Type B pancreatic cell (in vitro differentiated cells): Measurements from ENCODE around the gene GJC1. TPM values are rescaled to one million over a fixed set of nuclear protein-coding genes. Genes with fewer than 3 reads are reported as not detected.

ENCODE experiments used
- DNase-seq: peaks from one replicate; pipeline ENCODE4 v3.0.0; 2021; ENCODE audit warnings: mixed read lengths; ENCODE audit not compliant: unreplicated experiment; ENCODE audit errors: extremely low spot score
- H3K27ac Mint-ChIP-seq: 2 replicates; pipeline ENCODE4 v1.8.0; 2021; ENCODE audit warnings: mild to moderate bottlenecking, mixed read lengths
- H3K27me3 Mint-ChIP-seq: 2 replicates; pipeline ENCODE4 v1.8.0; 2021; ENCODE audit warnings: mixed read lengths
- H3K36me3 Mint-ChIP-seq: 2 replicates; pipeline ENCODE4 v1.8.0; 2021; ENCODE audit warnings: mixed read lengths
- H3K4me1 Mint-ChIP-seq: one replicate; pipeline ENCODE4 v1.8.0; 2021; ENCODE audit warnings: mixed read lengths; ENCODE audit not compliant: unreplicated experiment
- H3K4me3 Mint-ChIP-seq: 2 replicates; pipeline ENCODE4 v1.8.0; 2021; ENCODE audit warnings: mild to moderate bottlenecking, mixed read lengths
- H3K9me3 Mint-ChIP-seq: 2 replicates; pipeline ENCODE4 v1.8.0; 2021; ENCODE audit warnings: mixed read lengths
- CTCF ChIP-seq: fragments of 200-600 bp; sonication (generic); conservative IDR thresholded peaks from 2 replicates; pipeline ENCODE4 v1.5.0; 2021; ENCODE audit warnings: antibody characterized with exemption, mild to moderate bottlenecking
- total RNA-seq: library from RNA; stranded (reverse); gene quantifications from 2 replicates; pipeline ENCODE4 v1.2.1, GENCODE V29; 2021; ENCODE audit warnings: low replicate concordance

GJC1 gene
- total RNA-seq, 1 donor from 2014 or later: 62.6 TPM

GRCh38 chr17:44846206-44846605, 16.1 kb upstream of the GJC1 start:
- Mint-ChIP-seq H3K4me3 (no peak overlapping the region), H3K4me1 (peaks cover 12% of the 10 kb centered on the region), H3K36me3 (peaks cover 16% of the 10 kb centered on the region), H3K9me3 (no peaks in the 10 kb centered on the region), H3K27me3 (peaks cover 6% of the 10 kb centered on the region), H3K27ac (peak overlapping the region; percentile 43)
- DNase-seq: no peak
- no peak for TF ChIP-seq CTCF

- no peak for TF ChIP-seq CTCF
- no peak for DNase-seq
- Mint-ChIP-seq H3K27me3 (peaks cover 6% of the 10 kb centered on the region), H3K4me3 (no peak overlapping the region), H3K36me3 (peaks cover 3% of the 10 kb centered on the region), H3K9me3 (no peaks in the 10 kb centered on the region), H3K27ac (no peak overlapping the region), H3K4me1 (peaks cover 16% of the 10 kb centered on the region)
These were observed 14.3 kb upstream of the GJC1 start for GRCh38 chr17:44844390-44844830.

GRCh38 chr17:44842748-44843147, 12.7 kb upstream of the GJC1 start:
- no peak for DNase-seq
- Mint-ChIP-seq H3K36me3 (no peaks in the 10 kb centered on the region), H3K4me3 (no peak overlapping the region), H3K4me1 (peaks cover 12% of the 10 kb centered on the region), H3K27ac (no peak overlapping the region), H3K27me3 (peaks cover 6% of the 10 kb centered on the region), H3K9me3 (no peaks in the 10 kb centered on the region)
- TF ChIP-seq CTCF: no peak

GRCh38 chr17:44840936-44841335, 10.8 kb upstream of the GJC1 start:
- no peak for TF ChIP-seq CTCF
- H3K27ac Mint-ChIP-seq: no peak overlapping the region
- no peaks in the 10 kb centered on the region for H3K9me3 Mint-ChIP-seq
- no peak for DNase-seq
- no peaks in the 10 kb centered on the region for H3K36me3 Mint-ChIP-seq
- peaks cover 12% of the 10 kb centered on the region for H3K4me1 Mint-ChIP-seq
- H3K4me3 Mint-ChIP-seq: no peak overlapping the region
- peaks cover 6% of the 10 kb centered on the region for H3K27me3 Mint-ChIP-seq

GRCh38 chr17:44840274-44840673, 10.2 kb upstream of the GJC1 start:
- H3K36me3 Mint-ChIP-seq: no peaks in the 10 kb centered on the region
- no peaks in the 10 kb centered on the region for H3K9me3 Mint-ChIP-seq
- DNase-seq: no peak
- H3K27me3 Mint-ChIP-seq: peaks cover 6% of the 10 kb centered on the region
- TF ChIP-seq CTCF: no peak
- H3K4me1 Mint-ChIP-seq: peaks cover 12% of the 10 kb centered on the region
- no peak overlapping the region for H3K4me3 Mint-ChIP-seq
- H3K27ac Mint-ChIP-seq: no peak overlapping the region

GRCh38 chr17:44837196-44837595, 7.1 kb upstream of the GJC1 start:
- Mint-ChIP-seq H3K27ac (no peak overlapping the region), H3K4me1 (peaks cover 11% of the 10 kb centered on the region), H3K4me3 (no peak overlapping the region), H3K9me3 (no peaks in the 10 kb centered on the region), H3K36me3 (no peaks in the 10 kb centered on the region), H3K27me3 (peaks cover 4% of the 10 kb centered on the region)
- TF ChIP-seq CTCF: no peak
- DNase-seq: no peak
